Activated T-helper 1 cell treated with Interleukin-2 at 50 U/mL for 16 hours (primary cell): ENCODE data around the gene SH3RF1.

Experiments
- DNase-seq: peaks from one replicate; pipeline ENCODE4 v3.0.0-alpha.2; 2020; ENCODE audit warnings: low read depth

Gene SH3RF1

GRCh38 chr4:169133932-169134331 lies 136.8 kb downstream of the SH3RF1 start:
- no peak for DNase-seq

GRCh38 chr4:169132561-169133305 lies 138.0 kb downstream of the SH3RF1 start:
- no peak for DNase-seq

- no peak for DNase-seq
Observed at GRCh38 chr4:169131556-169132208, 139.1 kb downstream of the SH3RF1 start.

- DNase-seq: no peak
Observed at GRCh38 chr4:169128902-169129301, 141.9 kb downstream of the SH3RF1 start.

- DNase-seq: no peak
Observed at GRCh38 chr4:169127314-169127713, 143.4 kb downstream of the SH3RF1 start.

GRCh38 chr4:169124661-169125060 lies 146.1 kb downstream of the SH3RF1 start:
- no peak for DNase-seq

- no peak for DNase-seq
Observed at GRCh38 chr4:169122422-169122821, 148.3 kb downstream of the SH3RF1 start.

- DNase-seq: no peak
Observed at GRCh38 chr4:169121861-169122382, 148.8 kb downstream of the SH3RF1 start.

- no peak for DNase-seq
Observed at GRCh38 chr4:169120624-169121023, 150.1 kb downstream of the SH3RF1 start.

- DNase-seq: no peak
Observed at GRCh38 chr4:169119536-169119935, 151.2 kb downstream of the SH3RF1 start.

GRCh38 chr4:169117591-169118081 lies 153.1 kb downstream of the SH3RF1 start:
- no peak for DNase-seq

- no peak for DNase-seq
Observed at GRCh38 chr4:169116270-169116901, 154.4 kb downstream of the SH3RF1 start.

- DNase-seq: no peak
Observed at GRCh38 chr4:169115897-169116254, 154.9 kb downstream of the SH3RF1 start.

- DNase-seq: no peak
Observed at GRCh38 chr4:169115144-169115896, 155.4 kb downstream of the SH3RF1 start.

- DNase-seq: no peak
Observed at GRCh38 chr4:169114341-169114974, 156.3 kb downstream of the SH3RF1 start.

GRCh38 chr4:169110633-169111032 lies 160.1 kb downstream of the SH3RF1 start:
- DNase-seq: no peak

GRCh38 chr4:169109035-169109675 lies 161.6 kb downstream of the SH3RF1 start:
- DNase-seq: no peak

- no peak for DNase-seq
Observed at GRCh38 chr4:169108303-169108702, 162.5 kb downstream of the SH3RF1 start.

GRCh38 chr4:169107528-169107927 lies 163.2 kb downstream of the SH3RF1 start:
- no peak for DNase-seq

- no peak for DNase-seq
Observed at GRCh38 chr4:169106696-169107229, 164.0 kb downstream of the SH3RF1 start.

- DNase-seq: no peak
Observed at GRCh38 chr4:169105620-169106019, 165.1 kb downstream of the SH3RF1 start.
